ENCODE data around the gene THEMIS2. TPM values are rescaled to one million over a fixed set of nuclear protein-coding genes. Genes with fewer than 3 reads are reported as not detected.

Gene THEMIS2
- polyA plus RNA-seq, 3 donors = 3.0 to 6.5 (median 3.2) TPM

DNA sequence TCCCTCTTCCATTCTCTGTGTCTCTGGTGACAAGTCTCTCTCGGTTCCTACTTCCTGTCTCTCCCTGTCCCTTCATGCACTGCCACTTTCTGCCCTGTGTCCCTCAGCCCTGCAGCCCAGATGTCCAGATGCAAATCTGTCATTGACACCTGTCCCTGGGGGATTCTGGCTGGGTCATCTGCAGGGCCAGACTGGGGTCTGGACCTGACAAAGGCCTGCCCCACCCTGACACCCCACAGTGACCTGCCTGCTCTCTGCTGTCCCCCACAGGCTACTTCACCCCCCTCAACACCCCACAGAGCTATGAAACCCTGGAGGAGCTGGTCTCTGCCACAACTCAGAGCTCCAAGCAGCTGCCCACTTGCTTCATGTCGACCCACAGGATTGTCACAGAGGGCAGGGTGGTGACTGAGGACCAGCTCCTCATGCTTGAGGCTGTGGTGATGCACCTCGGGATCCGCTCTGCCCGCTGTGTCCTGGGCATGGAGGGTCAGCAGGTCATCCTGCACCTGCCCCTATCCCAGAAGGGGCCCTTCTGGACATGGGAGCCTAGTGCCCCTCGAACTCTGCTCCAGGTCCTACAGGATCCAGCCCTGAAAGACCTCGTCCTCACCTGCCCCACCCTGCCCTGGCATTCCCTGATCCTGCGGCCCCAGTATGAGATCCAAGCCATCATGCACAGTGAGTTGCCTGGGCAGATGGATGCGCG, 7.2 kb downstream of the THEMIS2 start:
- no peak for DNase-seq (ENCODE audit: extremely low read depth in 1 of 11, low read depth in 9 of 11, low spot score in 4 of 11)

DNA sequence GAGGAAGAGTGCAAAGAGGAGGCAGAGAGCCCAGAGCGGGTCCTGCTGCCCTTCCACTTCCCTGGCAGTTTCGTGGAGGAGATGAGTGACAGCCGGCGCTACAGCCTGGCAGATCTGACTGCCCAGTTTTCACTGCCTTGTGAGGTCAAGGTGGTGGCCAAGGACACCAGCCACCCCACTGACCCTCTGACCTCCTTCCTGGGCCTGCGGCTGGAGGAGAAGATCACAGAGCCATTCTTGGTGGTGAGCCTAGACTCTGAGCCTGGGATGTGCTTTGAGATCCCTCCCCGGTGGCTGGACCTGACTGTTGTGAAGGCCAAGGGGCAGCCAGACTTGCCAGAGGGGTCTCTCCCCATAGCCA, 10.2 kb downstream of the THEMIS2 start:
- DNase-seq (ENCODE audit: extremely low read depth in 1 of 11, low read depth in 9 of 11, low spot score in 4 of 11) = no peak

DNA sequence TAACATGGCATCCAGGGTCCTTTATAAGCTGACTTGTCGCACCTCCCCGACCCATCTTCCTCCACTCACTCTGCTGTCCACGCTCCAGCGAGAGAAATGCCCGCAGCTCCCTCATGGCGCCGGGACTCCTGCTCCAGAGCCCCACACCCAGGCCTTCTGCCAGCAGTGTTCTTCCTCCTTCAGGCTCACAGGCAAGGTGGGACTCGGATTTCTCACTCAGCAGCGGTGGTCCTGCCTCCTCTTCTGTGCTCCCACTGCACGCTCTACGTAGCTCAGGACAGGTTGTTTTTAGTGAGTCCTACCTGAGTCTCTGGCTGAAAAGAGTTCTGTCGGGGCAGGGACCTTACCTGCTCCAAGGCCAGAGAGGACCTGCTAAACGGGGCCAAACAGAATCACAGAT, 11.2 kb downstream of the THEMIS2 start:
- DNase-seq (ENCODE audit: extremely low read depth in 1 of 11, low read depth in 9 of 11, low spot score in 4 of 11) = no peak

DNA sequence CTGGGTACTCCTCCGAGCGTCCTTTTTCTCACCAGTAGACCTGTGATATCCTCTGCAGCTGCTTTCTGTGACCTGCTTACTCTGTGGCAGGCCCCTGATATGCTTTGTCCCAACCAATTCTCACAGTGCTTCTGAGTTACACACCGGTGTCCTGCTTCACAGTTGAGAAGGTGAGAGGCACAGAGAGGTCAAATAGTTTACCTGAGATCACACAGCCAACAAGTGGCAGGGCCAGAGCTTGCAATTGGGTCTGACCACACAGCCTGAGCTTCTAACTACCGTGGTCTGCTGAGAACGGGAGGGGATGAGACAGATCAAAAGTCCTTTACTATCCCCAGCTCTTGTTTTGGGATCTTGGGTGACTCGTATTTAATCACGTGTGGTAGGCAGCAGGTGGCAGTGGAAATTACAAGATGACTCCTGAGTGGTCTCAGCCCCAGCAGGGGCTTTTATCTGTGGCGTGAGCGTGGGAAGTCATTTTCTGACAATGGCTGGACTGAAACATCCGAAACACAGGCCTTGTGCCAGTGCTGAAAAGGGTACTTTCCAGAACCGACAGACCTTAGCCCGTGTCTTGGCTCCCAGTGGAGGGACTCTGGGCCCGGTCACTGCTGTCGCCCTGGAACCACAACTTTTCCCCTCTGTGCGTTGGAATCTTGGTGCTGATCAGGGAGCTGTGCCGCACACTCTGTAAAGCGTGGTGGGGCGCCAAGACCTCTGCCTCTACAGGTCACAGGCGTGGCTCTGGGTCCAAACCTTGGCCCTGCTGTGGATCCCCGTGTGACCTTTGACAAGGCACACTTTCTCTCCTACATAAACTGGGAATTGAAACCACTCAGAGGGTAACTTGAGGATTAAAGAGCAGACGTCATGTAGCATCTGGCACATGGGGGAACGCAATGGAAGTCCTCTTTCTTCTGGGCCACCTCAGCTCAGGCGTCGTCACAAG, 11.9 kb downstream of the THEMIS2 start:
- no peak for DNase-seq (ENCODE audit: extremely low read depth in 1 of 11, low read depth in 9 of 11, low spot score in 4 of 11)

DNA sequence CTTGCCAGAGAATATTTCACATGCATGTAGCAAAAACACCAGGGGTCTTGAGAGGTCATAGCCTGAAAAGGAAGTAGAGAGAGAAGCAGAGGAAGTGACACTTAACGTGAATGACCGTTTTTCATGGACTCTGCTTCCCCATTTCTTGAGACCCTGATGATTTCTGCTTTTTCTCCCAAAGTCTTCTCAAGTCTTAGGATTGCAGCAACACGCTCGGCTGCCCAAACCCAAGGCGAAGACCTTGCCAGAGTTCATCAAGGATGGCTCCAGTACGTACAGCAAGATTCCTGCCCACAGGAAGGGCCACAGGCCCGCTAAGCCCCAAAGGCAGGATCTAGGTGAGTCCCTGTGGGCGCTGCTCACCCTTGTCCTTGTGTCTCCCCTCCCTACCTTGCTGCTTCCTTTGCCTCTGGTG, 12.8 kb downstream of the THEMIS2 start:
- DNase-seq (ENCODE audit: extremely low read depth in 1 of 11, low read depth in 9 of 11, low spot score in 4 of 11) = no peak

DNA sequence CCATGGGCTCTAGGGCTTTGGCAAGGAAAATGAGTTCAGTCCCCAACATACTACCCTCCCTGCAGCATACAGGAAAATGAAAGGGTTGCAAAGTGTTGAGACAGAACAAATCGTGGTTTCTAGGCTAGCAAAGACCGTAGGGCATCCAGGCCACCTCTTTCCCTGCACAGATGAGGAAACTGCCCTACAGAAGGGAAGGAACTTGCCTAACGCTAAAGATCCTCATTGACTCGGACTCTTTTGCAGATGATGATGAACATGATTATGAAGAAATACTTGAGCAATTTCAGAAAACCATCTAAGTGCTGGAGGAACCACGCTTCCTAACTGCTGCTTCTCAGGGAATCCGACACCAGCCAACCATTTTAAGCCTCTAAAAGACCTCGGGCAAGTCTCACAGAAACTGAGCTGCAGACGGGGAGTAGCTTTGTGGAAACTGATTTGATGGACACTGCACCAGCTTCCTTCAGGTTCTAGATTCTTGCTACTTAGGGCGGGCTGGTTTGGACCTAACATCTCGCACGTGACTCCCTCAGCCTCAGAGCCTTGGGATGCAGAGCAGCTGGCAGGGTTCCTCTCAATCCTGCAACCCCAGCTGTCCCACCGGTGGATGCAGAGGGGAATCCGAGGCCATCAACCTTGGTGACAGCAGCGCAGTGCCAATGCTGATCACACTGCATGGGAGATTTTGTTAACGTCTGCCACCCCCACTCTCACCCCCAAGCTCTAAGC, 13.4 kb downstream of the THEMIS2 start:
- no peak for DNase-seq (ENCODE audit: extremely low read depth in 1 of 11, low read depth in 9 of 11, low spot score in 4 of 11)

DNA sequence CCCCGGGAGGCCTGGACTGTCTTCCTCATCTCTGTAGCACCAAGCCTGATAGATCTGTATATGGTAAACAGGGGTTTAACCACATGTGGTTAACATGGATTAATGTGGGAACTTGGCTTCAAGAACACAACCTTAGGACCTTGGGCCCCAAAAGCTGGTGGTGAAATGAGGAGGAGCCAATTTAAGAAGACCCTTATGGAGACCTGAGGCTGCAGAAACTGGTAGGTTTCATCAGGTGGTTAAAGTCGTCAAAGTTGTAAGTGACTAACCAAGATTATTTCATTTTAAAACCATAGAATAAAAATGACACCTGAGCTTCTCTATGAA, 14.0 kb downstream of the THEMIS2 start:
- no peak for DNase-seq (ENCODE audit: extremely low read depth in 1 of 11, low read depth in 9 of 11, low spot score in 4 of 11)

DNA sequence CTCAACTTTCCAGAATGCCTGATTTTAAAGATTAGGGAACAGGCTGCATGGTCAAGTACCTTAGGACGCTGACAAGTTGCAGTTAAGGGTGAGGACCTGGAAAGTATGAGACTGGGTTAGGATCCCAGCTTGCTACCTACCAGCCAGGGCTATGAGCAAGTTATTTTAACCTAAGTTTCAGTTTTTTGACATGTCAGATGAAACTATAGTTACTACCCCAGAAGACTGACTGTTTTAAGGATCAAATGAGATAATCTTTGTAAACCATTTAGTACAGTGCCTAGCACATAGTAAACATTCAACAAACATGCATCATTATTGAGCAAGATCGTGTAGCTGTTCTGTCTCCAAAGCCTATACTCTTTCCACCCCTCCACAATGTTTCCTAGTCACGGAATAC, 14.4 kb downstream of the THEMIS2 start:
- DNase-seq (ENCODE audit: extremely low read depth in 1 of 11, low read depth in 9 of 11, low spot score in 4 of 11) = no peak

DNA sequence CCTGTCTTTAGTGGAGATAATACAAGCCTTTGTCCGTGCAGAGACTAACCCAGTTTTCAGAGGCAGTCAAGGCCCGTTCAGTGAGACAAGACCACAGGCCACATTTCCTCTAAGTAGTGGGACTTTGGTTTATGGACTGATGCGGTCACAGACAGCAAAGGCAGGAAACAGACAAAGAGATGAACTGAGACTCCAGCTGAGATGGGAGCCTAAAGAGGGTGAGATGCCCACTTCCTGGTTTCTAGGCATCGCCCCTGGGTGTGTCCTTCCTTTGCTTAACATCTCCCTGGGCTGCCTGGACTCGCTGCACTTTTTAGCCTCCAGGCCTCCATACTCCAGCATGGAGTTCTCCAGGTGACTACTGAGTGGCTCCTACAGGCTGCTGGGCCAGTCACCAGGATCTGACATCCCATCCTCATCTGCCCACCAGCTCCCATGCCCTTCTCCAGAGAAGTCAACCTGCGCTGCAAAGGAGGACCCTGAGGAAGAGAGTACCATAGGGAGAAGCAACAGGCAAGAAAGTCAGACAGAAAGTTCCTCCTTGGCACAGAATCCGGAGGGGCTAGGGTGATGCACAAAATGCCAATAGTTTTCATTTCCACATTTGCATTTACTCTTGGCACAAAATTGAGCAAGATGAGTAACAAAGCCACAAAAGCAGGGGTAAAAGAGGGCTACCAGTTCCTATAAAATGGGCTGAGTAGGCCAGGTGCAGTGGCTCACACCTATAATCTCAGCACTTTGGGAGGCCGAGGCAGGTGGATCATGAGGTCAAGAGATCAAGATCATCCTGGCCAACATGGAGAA, 15.1 kb downstream of the THEMIS2 start:
- no peak for DNase-seq (ENCODE audit: extremely low read depth in 1 of 11, low read depth in 9 of 11, low spot score in 4 of 11)

DNA sequence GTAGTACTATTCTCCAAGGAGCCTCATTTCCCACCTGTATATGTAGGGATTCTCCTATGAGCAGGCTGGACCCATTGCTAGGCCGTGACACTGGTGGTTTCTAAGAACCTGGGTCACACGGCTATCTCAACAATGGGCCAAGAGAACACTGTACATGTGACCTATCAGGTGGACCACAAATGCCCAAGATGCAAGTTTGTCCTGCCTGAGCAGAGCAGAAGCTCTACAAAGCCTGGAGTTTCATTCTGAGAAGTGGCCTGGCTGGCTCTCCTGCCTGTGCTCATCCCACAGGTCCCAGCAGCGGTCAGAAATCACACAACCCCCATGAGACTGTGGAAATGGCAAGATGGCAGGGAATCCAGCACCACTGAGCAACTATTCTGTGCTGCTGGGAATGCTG, 17.2 kb downstream of the THEMIS2 start:
- DNase-seq (ENCODE audit: extremely low read depth in 1 of 11, low read depth in 9 of 11, low spot score in 4 of 11) = no peak

DNA sequence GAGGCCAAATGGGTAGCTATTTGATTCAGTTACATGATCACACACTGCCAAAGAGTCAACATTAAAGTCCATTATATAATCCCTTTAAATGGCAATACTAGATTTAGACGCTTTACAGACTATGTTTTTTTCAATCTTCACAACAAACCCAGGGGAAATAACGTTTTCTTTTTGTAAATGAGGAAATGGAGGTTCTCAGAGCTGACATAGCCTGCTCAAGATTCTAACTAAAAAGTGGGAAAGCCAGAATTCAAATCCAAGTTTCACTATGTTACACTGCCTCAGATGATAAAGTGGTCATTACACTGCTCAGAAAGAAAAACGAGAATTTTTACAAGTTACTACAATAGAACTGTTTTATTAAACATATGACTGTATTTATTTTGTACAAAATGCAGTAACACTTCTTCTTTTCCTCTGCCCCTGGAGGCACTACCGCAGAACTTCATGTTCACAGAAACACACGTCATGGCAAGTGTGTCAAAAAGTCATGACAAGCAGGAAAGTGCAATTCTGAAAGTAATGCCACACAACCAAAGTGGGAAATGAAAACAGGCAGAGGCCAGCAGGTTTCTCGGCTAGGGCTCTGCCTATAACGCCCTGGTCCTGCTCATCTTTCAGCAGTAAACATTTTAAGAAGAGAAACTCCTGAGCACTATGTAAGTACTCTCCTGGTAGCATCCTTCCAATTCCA, 19.0 kb downstream of the THEMIS2 start:
- DNase-seq (ENCODE audit: extremely low read depth in 1 of 11, low read depth in 9 of 11, low spot score in 4 of 11) = no peak

DNA sequence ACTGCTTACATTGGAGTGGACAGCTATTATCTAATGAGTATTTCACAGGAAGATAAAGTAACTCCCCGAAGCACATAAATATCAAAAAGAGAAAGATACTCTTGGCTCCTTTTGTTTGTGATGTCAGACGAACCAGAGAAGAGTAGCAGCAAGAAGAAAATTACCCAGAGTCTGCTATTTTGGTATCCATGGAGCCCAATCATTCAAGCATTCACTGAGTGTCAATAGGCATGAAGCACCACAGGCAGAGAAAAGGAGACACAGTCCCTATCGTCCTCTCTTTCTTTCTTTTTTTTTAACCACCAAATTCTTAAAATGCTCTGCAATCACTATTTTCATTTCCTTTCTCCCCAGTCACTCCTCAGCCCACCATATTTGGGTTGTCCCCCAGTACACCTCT, 22.2 kb downstream of the THEMIS2 start:
- DNase-seq (ENCODE audit: extremely low read depth in 1 of 11, low read depth in 9 of 11, low spot score in 4 of 11) = no peak

DNA sequence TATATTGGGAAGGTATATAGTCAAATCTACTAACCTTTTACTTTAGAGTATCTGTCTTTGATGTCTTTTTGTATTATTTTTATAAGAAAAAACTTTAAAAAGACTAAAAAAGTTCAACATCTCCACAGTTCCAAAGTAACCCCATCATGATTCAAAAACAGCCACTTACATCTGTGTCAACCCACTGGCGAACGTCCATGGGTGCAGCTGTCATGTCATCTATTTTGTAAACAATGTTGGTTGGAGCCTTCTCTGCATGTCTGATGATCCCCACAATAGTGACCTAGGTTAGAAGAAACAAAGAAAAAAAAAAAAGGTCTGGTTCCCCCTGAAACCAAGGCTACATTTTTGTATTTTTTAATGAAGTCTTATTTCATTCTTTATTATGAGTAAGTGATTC, 34.4 kb downstream of the THEMIS2 start:
- DNase-seq (ENCODE audit: extremely low read depth in 1 of 11, low read depth in 9 of 11, low spot score in 4 of 11) = no peak

DNA sequence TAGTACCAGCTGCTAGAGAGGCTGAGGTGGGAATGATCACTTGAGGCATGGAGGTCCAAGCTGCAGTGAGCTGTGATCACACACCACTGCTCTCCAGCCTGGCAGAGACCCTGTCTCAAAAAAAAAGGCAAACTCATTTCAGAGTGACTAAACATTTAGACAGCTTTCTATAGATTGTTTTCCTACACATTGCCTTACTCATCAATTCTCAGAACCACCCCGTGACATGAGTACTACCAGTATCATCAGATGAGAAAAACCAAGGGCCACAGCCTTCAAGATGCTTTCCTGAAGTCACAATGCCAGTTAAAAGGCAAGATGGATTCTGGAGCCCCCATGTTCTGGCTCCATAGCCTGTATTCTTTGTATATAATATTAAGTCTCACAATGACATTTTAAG, 40.1 kb downstream of the THEMIS2 start:
- no peak for DNase-seq (ENCODE audit: extremely low read depth in 1 of 11, low read depth in 9 of 11, low spot score in 4 of 11)

DNA sequence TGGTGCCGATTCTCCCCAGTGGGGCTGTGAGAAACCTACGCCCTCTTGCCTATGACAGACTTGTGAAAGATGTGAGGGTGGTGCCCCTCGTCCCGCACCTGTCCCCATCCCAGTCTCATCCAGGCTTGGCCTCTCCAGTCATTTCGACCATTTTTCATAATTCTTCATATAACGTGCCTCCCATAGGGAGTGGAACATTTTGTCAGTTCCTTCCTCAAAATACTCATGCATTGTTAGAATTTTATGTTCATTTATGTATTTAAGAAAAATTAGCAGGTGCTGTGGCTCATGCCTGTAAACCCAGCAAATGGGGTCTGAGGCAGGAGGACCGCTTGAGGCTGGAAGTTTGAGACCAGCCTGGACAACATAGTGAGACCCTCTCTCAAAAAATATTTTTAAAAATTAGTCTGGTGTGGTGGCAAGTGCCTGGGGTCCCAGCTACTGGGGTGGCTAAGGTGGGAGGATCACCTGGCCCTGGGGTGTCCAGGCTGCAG, 42.8 kb downstream of the THEMIS2 start:
- no peak for DNase-seq (ENCODE audit: extremely low read depth in 1 of 11, low read depth in 9 of 11, low spot score in 4 of 11)

DNA sequence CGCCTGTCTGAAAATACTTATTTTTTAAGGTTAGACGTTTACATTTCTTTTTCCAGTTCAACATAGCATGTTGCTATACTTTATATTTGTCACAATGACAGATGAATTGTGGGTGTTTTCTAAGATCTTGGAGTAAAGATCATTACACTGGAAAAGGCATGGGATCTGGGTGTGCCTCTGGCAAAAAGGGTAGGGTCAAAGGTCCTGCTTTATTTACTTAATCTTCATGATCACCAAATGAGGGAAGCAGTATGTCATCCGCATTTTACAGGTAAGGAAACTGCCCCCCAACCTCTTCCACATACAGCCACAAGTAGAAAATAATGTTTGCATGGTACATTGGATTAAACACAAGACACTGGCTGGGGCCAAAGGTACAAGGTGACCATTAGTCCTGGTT, 49.9 kb downstream of the THEMIS2 start:
- DNase-seq (ENCODE audit: extremely low read depth in 1 of 11, low read depth in 9 of 11, low spot score in 4 of 11) = no peak

DNA sequence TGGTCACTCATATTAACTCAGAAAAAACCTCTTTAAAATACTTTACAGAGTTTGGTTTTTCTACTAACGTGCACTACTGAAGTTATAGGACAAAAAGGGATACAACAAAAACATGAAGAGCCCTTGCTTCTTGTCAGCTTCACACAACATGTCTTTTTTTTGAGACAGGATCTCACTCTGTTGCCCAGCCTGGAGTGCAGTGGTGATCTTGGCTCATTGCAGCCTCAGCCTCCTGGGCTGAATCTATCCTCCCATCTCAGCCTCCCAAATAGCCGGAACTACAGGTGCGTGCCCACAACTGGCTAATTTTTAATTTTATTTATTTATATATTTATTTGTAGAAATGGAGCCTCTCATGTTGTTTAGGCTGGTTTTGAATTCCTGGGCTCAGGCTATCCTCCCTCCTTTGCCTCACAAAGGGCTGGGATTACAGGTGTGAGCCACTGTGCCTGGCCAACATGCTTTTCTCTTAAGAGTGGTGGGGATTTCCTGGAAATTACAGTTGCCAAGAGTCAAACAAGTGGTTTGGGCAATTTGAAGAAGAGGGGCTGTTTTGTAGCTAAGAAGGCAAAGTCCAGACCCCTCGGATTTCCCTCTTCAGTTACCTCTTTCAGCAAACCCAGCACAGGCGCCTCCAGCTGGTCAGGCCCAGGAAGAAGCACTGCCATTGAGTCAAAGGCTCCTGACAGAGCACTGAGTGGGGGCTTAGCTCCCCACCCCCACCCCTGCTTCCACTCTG, 56.0 kb downstream of the THEMIS2 start:
- no peak for DNase-seq (ENCODE audit: extremely low read depth in 1 of 11, low read depth in 9 of 11, low spot score in 4 of 11)

DNA sequence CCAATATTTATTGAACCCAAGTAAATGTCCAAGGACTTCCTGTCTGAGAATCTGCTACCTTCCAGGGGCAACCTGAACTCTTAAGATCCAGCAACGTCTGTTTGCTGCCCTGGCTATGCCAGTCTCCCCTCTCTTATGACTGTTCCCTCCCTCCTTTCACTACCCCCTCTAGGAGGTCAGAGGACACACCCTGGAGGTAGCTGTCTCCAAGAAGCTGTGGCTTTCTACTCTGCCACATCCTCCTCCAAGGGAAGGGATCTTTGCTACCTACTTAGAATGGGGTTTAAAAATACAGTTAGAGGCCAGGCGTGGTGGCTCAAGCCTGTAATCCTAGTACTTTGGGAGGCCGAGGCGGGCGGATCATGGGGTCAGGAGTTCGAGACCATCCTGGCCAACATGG, 58.8 kb downstream of the THEMIS2 start:
- DNase-seq (ENCODE audit: extremely low read depth in 1 of 11, low read depth in 9 of 11, low spot score in 4 of 11) = no peak
